Measurements from ENCODE around the gene KLHDC4. TPM values are rescaled to one million over a fixed set of nuclear protein-coding genes. Genes with fewer than 3 reads are reported as not detected.

KLHDC4 gene
- total and polyA plus RNA-seq, 2 donors (not counting 1 experiment from before 2014, with no cell fraction given) = 51.3 to 90.8 TPM

DNA sequence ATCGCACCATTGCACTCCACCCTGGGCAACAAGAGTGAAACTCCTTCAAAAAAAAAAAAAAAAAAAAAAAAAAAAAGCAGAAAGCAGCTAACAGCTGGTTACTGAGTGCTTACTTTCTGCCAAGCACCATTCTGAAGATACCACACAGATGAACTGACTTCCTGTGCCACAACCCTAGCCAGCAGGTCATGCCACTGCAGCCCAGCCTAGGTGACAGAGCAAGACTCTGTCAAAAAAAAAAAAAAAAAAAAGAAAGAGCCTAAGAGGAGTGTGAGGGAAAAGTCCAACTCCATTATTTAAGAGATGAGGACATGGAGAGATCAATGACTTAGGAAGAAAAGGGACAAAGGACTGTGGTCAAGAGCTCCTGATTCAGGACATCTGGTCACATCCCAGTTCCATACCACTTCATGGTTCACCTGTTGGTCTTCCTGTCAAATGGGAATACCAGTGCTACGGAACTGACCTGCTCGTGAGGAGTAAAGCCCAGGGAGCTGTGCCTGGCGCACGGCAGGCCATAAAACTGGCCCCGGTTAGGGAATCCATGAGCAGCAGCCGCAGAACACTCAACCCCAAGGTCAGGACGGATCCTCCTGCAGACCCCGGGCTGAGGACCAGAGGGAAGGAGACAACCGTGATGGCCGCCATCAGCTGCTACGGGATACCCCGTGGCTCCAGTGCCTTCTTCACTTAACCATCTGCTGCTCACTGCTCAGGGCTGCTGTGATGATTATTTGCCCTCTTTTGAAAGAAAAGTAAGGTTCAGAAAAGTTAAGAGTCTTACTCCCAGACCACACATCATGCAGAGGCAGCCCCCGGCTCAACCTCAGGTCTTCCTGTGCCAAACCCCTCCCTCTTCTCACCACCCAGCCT, 950 bp downstream of the KLHDC4 start:
- no peaks in the 10 kb centered on the region for H3K9me3 Mint-ChIP-seq (ENCODE audit: insufficient read depth)
- peaks cover 56% of the 10 kb centered on the region for H3K79me2 ChIP-seq (ENCODE audit: control insufficient read depth, insufficient read depth, low read length)
- intact Hi-C loops (cut with micrococcal nuclease) = loop anchor here (5.0 kb wide), 2 partner anchors 63 to 807 kb away; partner anchors contain the start of gene ZC3H18
- H3K27ac ChIP-seq (ENCODE audit: low read length in 2 of 2) = peak overlapping the region; percentile 53 to 93
- H3K9me3 ChIP-seq (ENCODE audit: control extremely low read depth in 1 of 3, control insufficient read depth in 2 of 3, insufficient read depth in 1 of 3, low read length in 2 of 3) = no peaks in the 10 kb centered on the region
- H3K4me2 ChIP-seq (replicated peaks; ENCODE audit: low read depth, low read length, poor library complexity, severe bottlenecking) = peak overlapping the region; percentile 89
- H3K4me3 ChIP-seq (ENCODE audit: control extremely low read depth in 1 of 5, extremely low read depth in 1 of 5, insufficient read depth in 1 of 5, low read depth in 2 of 5, low read length in 4 of 5) = peak overlapping the region; percentile 59 to 95 (median 78)
- peak overlapping the region; percentile 100 for H3K4me3 Mint-ChIP-seq
- peaks cover 36% of the 10 kb centered on the region for H3K4me1 Mint-ChIP-seq
- H3K27me3 ChIP-seq (replicated peaks in 1 of 4; ENCODE audit: control extremely low read depth in 1 of 4, control insufficient read depth in 3 of 4, insufficient read depth in 4 of 4, low read length in 3 of 4) = no peaks in the 10 kb centered on the region
- peak overlapping the region; percentile 92 for H2AFZ ChIP-seq (ENCODE audit: insufficient read depth, low read depth, low read length, poor library complexity, severe bottlenecking)
- peak overlapping the region; percentile 85 for H3K27ac Mint-ChIP-seq
- TF ChIP-seq, protein P1, sequence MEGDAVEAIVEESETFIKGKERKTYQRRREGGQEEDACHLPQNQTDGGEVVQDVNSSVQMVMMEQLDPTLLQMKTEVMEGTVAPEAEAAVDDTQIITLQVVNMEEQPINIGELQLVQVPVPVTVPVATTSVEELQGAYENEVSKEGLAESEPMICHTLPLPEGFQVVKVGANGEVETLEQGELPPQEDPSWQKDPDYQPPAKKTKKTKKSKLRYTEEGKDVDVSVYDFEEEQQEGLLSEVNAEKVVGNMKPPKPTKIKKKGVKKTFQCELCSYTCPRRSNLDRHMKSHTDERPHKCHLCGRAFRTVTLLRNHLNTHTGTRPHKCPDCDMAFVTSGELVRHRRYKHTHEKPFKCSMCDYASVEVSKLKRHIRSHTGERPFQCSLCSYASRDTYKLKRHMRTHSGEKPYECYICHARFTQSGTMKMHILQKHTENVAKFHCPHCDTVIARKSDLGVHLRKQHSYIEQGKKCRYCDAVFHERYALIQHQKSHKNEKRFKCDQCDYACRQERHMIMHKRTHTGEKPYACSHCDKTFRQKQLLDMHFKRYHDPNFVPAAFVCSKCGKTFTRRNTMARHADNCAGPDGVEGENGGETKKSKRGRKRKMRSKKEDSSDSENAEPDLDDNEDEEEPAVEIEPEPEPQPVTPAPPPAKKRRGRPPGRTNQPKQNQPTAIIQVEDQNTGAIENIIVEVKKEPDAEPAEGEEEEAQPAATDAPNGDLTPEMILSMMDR (IDR thresholded peaks at IDR 0.05) = no peak
- TF ChIP-seq EZH2 (IDR thresholded peaks at IDR 0.05; ENCODE audit: borderline replicate concordance, insufficient read depth, low read depth, low read length, poor library complexity, severe bottlenecking) = no peak
- H4K20me1 ChIP-seq (ENCODE audit: control insufficient read depth, insufficient read depth, low read length, poor library complexity, severe bottlenecking) = peaks cover 17% of the 10 kb centered on the region
- peaks cover 5 to 27% of the 10 kb centered on the region in 2 experiments for H3K36me3 ChIP-seq (replicated peaks in 1 of 2; ENCODE audit: control extremely low read depth in 1 of 2, control insufficient read depth in 1 of 2, extremely low read depth in 1 of 2, insufficient read depth in 2 of 2, low read length in 1 of 2)
- H3K27me3 Mint-ChIP-seq = no peaks in the 10 kb centered on the region
- peaks cover 15 to 26% of the 10 kb centered on the region in 2 donors for H3K4me1 ChIP-seq (ENCODE audit: control insufficient read depth in 2 of 2, insufficient read depth in 2 of 2, low read length in 2 of 2)
- WGBS (ENCODE audit: insufficient coverage) = 65% methylated on average over 8 of the region's 14 CpGs
- ChIA-PET CTCF (interaction anchor here (0.6 to 4.2 kb wide), 12 partner anchors 11 to 806 kb away, joined by 3 to 32 read pairs (median 4); partner anchors contain the start of gene ZC3H18), POLR2A (interaction anchor here (0.7 to 1.4 kb wide), 4 partner anchors 8 to 806 kb away, joined by 3 to 9 read pairs (median 6); partner anchors contain the start of gene ZC3H18)
- DNase-seq (no peak), ATAC-seq (ENCODE audit: low read depth) (no peak)
- H3K9ac ChIP-seq (ENCODE audit: low read length) = peak overlapping the region; percentile 82

DNA sequence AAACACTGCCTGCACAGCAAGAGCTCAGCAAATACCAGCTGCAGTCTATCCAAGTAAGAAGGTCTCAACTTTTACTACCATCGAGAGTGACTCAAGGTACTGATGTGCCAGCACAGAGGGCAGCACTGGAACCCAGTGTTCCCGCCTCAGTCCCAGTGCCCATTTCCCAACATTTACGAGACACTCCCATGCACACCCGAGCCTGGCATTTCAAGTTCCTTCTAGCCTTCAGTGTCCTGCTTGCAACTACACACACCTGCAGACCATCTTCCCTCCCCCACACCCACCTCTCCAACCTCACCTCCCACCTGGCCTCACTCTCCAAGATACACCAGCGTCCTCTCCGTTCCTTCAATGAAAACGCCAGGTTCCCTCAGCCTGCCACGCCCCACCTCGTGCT, 3.2 kb downstream of the KLHDC4 start:
- no peaks in the 10 kb centered on the region for H3K9me3 ChIP-seq (ENCODE audit: control extremely low read depth in 1 of 3, control insufficient read depth in 2 of 3, insufficient read depth in 1 of 3, low read length in 2 of 3)
- Mint-ChIP-seq H3K9me3 (ENCODE audit: insufficient read depth) (no peaks in the 10 kb centered on the region), H3K4me1 (peaks cover 36% of the 10 kb centered on the region), H3K27ac (no peak overlapping the region), H3K27me3 (no peaks in the 10 kb centered on the region), H3K4me3 (peak overlapping the region; percentile 47)
- H3K27ac ChIP-seq (ENCODE audit: low read length in 2 of 2) = no peak overlapping the region
- no peaks in the 10 kb centered on the region for H3K27me3 ChIP-seq (replicated peaks in 1 of 4; ENCODE audit: control extremely low read depth in 1 of 4, control insufficient read depth in 3 of 4, insufficient read depth in 4 of 4, low read length in 3 of 4)
- H4K20me1 ChIP-seq (ENCODE audit: control insufficient read depth, insufficient read depth, low read length, poor library complexity, severe bottlenecking) = peaks cover 17% of the 10 kb centered on the region
- H3K36me3 ChIP-seq (replicated peaks in 1 of 2; ENCODE audit: control extremely low read depth in 1 of 2, control insufficient read depth in 1 of 2, extremely low read depth in 1 of 2, insufficient read depth in 2 of 2, low read length in 1 of 2) = peaks cover 5 to 42% of the 10 kb centered on the region in 2 experiments
- peaks cover 15 to 26% of the 10 kb centered on the region in 2 donors for H3K4me1 ChIP-seq (ENCODE audit: control insufficient read depth in 2 of 2, insufficient read depth in 2 of 2, low read length in 2 of 2)
- peaks cover 71% of the 10 kb centered on the region for H3K79me2 ChIP-seq (ENCODE audit: control insufficient read depth, insufficient read depth, low read length)
- no peak overlapping the region for H3K9ac ChIP-seq (ENCODE audit: low read length)
- H2AFZ ChIP-seq (ENCODE audit: insufficient read depth, low read depth, low read length, poor library complexity, severe bottlenecking) = no peak overlapping the region
- H3K4me3 ChIP-seq (ENCODE audit: control extremely low read depth in 1 of 5, extremely low read depth in 1 of 5, insufficient read depth in 1 of 5, low read depth in 2 of 5, low read length in 4 of 5) = no peak overlapping the region
- no peak overlapping the region for H3K4me2 ChIP-seq (replicated peaks; ENCODE audit: low read depth, low read length, poor library complexity, severe bottlenecking)
- ATAC-seq (ENCODE audit: low read depth) = no peak
- intact Hi-C loops (cut with micrococcal nuclease) = no loop called here
- TF ChIP-seq EZH2 (IDR thresholded peaks at IDR 0.05; ENCODE audit: borderline replicate concordance, insufficient read depth, low read depth, low read length, poor library complexity, severe bottlenecking) = no peak
- TF ChIP-seq, protein P1 (IDR thresholded peaks at IDR 0.05) = no peak
- CTCF ChIA-PET = no interaction called here
- DNase-seq = no peak
- 97% methylated on average over 9 of the region's 9 CpGs for WGBS (ENCODE audit: insufficient coverage)
- POLR2A ChIA-PET = no interaction called here

Data from B cell (primary cell).